ENCODE measurements around the gene HEATR5A.
"Not testable (repeated sequence)": the region's sequence is repeated elsewhere in the genome, so short reads cannot be mapped to it uniquely, and the experiment has no call there.

Gene HEATR5A

GRCh38 chr14:31261523-31261858, 158.9 kb downstream of the HEATR5A start:
- Histone ChIP-seq H3K27me3 (ENCODE audit: insufficient read depth, low read length) (no peaks in the 10 kb centered on the region), H3K9me3 (ENCODE audit: insufficient read depth, low read depth, low read length) (no peaks in the 10 kb centered on the region), H3K9ac (ENCODE audit: low read depth, low read length) (no peak overlapping the region), H3K4me1 (ENCODE audit: insufficient read depth, low read length) (no peaks in the 10 kb centered on the region), H3K27ac (ENCODE audit: low read length) (no peak overlapping the region), H3K36me3 (ENCODE audit: insufficient read depth, low read depth, low read length) (no peaks in the 10 kb centered on the region), H3K4me3 (ENCODE audit: low read length) (no peak overlapping the region)

- not testable (repeated sequence) for H3K9ac ChIP-seq (ENCODE audit: low read depth, low read length); H3K27me3 ChIP-seq (ENCODE audit: insufficient read depth, low read length); H3K36me3 ChIP-seq (ENCODE audit: insufficient read depth, low read depth, low read length); H3K4me3 ChIP-seq (ENCODE audit: low read length); H3K4me1 ChIP-seq (ENCODE audit: insufficient read depth, low read length); H3K27ac ChIP-seq (ENCODE audit: low read length); H3K9me3 ChIP-seq (ENCODE audit: insufficient read depth, low read depth, low read length)
These were observed 161.3 kb downstream of the HEATR5A start for GRCh38 chr14:31259040-31259435.

DNA sequence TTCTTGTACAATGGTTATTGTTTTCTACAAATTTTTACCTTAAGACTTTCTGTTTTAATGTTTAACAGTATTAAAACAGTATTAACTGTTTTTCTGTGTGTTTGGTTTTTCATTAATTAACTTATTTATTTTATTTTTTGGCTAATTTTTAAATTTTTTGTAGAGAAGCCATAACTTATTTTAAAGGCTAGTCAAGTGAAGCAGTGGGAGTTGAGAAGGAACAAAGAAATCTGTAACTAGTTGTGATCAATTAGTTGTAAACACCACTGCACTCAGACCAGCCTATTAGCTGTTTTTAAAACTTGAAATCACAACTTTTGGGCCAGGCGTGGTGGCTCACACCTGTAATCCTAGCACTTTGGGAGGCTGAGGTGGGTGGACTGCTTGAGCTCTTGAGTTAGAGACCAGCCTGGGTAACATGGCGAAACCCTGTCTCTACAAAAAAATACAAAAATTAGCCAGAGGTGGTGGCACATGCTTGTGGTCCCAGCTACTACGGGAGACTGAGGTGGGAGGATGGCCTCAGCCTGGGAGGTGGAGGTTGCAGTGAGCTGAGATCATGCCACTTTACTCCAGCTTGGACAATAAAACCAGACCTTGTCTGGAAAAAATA, 161.8 kb downstream of the HEATR5A start:
- no peaks in the 10 kb centered on the region for H3K4me1 ChIP-seq (ENCODE audit: insufficient read depth, low read length)
- no peaks in the 10 kb centered on the region for H3K27me3 ChIP-seq (ENCODE audit: insufficient read depth, low read length)
- H3K36me3 ChIP-seq (ENCODE audit: insufficient read depth, low read depth, low read length) = no peaks in the 10 kb centered on the region
- H3K4me3 ChIP-seq (ENCODE audit: low read length) = no peak overlapping the region
- no peak overlapping the region for H3K27ac ChIP-seq (ENCODE audit: low read length)
- no peak overlapping the region for H3K9ac ChIP-seq (ENCODE audit: low read depth, low read length)
- no peaks in the 10 kb centered on the region for H3K9me3 ChIP-seq (ENCODE audit: insufficient read depth, low read depth, low read length)

DNA sequence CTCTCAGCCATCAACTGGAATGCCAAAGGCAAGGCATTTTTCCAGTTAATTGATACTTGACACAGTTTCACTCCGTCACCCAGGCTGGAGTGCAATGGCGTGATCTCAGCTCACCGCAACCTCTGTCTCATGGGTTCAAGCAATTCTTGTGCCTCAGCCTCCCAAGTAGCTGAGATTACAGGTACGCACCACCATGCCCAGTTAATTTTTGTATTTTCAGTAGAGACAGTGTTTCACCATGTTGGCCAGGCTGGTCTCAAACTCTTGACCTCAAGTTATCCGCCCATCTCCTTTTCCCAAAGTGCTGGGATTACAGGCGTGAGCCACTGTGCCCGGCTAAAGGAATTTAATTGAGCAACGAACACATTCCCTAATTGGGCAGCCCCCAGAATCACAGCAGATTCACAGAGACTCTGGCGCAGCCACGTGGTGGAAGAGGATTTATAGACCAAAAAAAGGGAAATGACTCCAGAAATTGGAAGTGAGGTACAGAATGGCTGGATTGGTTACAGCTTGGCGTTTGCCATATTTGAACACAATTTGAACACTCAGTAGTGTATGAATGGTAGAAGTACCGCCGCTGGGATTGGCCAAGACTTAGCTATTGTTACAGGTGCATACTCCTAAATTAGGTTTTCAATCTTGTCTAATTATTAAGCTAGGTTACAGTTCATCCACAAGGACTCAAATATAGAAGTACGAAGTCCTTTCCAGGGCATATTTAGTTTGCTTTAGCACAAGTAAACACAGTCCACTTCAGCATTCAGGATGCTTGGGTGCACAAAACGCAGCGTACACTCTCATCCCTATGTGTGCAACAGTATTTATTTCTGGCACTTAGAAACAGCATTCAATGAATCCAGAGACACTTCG, 162.6 kb downstream of the HEATR5A start:
- not testable (repeated sequence) for H3K4me1 ChIP-seq (ENCODE audit: insufficient read depth, low read length); H3K27me3 ChIP-seq (ENCODE audit: insufficient read depth, low read length); H3K9ac ChIP-seq (ENCODE audit: low read depth, low read length); H3K27ac ChIP-seq (ENCODE audit: low read length); H3K36me3 ChIP-seq (ENCODE audit: insufficient read depth, low read depth, low read length); H3K9me3 ChIP-seq (ENCODE audit: insufficient read depth, low read depth, low read length); H3K4me3 ChIP-seq (ENCODE audit: low read length)

DNA sequence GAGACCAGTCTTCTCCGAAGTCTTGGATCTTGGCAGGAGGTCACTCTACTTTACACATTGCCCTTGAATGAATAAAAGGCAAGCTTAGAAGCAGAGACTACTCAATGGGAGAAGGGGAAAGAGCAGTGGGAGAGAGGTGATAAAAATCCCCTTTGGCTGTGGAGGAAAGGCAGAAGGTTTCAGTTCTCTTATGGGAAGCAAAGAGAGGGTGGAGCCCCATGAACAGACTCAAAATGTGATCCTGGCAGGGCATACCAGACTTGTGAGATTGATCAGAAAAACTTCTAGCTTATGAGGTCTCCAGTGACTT, 163.2 kb downstream of the HEATR5A start:
- Histone ChIP-seq H3K9me3 (ENCODE audit: insufficient read depth, low read depth, low read length) (no peaks in the 10 kb centered on the region), H3K4me3 (ENCODE audit: low read length) (no peak overlapping the region), H3K4me1 (ENCODE audit: insufficient read depth, low read length) (no peaks in the 10 kb centered on the region), H3K27me3 (ENCODE audit: insufficient read depth, low read length) (no peaks in the 10 kb centered on the region), H3K27ac (ENCODE audit: low read length) (no peak overlapping the region), H3K9ac (ENCODE audit: low read depth, low read length) (no peak overlapping the region), H3K36me3 (ENCODE audit: insufficient read depth, low read depth, low read length) (no peaks in the 10 kb centered on the region)

- no peaks in the 10 kb centered on the region for H3K27me3 ChIP-seq (ENCODE audit: insufficient read depth, low read length)
- H3K36me3 ChIP-seq (ENCODE audit: insufficient read depth, low read depth, low read length) = no peaks in the 10 kb centered on the region
- no peak overlapping the region for H3K9ac ChIP-seq (ENCODE audit: low read depth, low read length)
- H3K9me3 ChIP-seq (ENCODE audit: insufficient read depth, low read depth, low read length) = no peaks in the 10 kb centered on the region
- H3K4me1 ChIP-seq (ENCODE audit: insufficient read depth, low read length) = no peaks in the 10 kb centered on the region
- H3K4me3 ChIP-seq (ENCODE audit: low read length) = no peak overlapping the region
- no peak overlapping the region for H3K27ac ChIP-seq (ENCODE audit: low read length)
These were observed 163.7 kb downstream of the HEATR5A start for GRCh38 chr14:31256534-31257243.

- H3K36me3 ChIP-seq (ENCODE audit: insufficient read depth, low read depth, low read length); H3K4me1 ChIP-seq (ENCODE audit: insufficient read depth, low read length); H3K9ac ChIP-seq (ENCODE audit: low read depth, low read length); H3K9me3 ChIP-seq (ENCODE audit: insufficient read depth, low read depth, low read length); H3K4me3 ChIP-seq (ENCODE audit: low read length); H3K27me3 ChIP-seq (ENCODE audit: insufficient read depth, low read length); H3K27ac ChIP-seq (ENCODE audit: low read length): not testable (repeated sequence)
These were observed 164.4 kb downstream of the HEATR5A start for GRCh38 chr14:31255918-31256317.

GRCh38 chr14:31255286-31255685, 165.1 kb downstream of the HEATR5A start:
- H3K27ac ChIP-seq (ENCODE audit: low read length) = no peak overlapping the region
- no peak overlapping the region for H3K9ac ChIP-seq (ENCODE audit: low read depth, low read length)
- H3K4me1 ChIP-seq (ENCODE audit: insufficient read depth, low read length) = no peaks in the 10 kb centered on the region
- H3K9me3 ChIP-seq (ENCODE audit: insufficient read depth, low read depth, low read length) = no peaks in the 10 kb centered on the region
- no peaks in the 10 kb centered on the region for H3K36me3 ChIP-seq (ENCODE audit: insufficient read depth, low read depth, low read length)
- H3K27me3 ChIP-seq (ENCODE audit: insufficient read depth, low read length) = no peaks in the 10 kb centered on the region
- H3K4me3 ChIP-seq (ENCODE audit: low read length) = no peak overlapping the region

DNA sequence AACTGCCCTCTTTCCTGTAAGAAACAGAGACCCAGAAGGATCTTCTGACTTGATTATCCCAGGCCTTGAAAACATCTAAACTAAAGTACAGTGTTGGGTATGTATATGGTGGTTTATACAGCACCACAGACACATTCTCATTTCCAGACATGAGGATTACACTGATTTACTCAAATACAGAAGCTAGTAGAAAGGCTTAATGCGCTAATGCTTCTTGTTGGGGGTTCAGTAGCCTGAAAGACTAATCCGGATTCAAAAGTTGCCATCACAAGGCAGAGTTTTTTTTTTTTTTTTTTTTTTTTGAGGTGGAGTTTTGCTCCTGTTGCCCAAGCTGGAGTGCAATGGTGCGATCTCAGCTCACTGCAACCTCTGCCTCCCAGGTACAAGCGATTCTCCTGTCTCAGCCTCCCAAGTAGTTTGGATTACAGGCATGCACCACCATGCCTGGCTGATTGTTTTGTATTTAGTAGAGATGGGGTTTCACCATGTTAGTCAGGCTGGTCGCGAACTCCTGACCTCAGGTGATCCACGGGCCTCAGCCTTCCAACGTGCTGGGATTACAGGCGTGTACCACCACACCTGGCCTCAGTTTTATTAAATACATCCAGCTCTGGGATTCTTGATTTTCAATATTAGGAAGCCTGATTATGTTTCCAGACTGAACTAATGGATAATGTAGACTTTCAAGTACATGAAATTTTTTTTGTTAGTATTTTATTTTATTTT, 166.4 kb downstream of the HEATR5A start:
- H3K27ac ChIP-seq (ENCODE audit: low read length) = no peak overlapping the region
- no peak overlapping the region for H3K9ac ChIP-seq (ENCODE audit: low read depth, low read length)
- H3K9me3 ChIP-seq (ENCODE audit: insufficient read depth, low read depth, low read length) = no peaks in the 10 kb centered on the region
- no peaks in the 10 kb centered on the region for H3K36me3 ChIP-seq (ENCODE audit: insufficient read depth, low read depth, low read length)
- no peaks in the 10 kb centered on the region for H3K4me1 ChIP-seq (ENCODE audit: insufficient read depth, low read length)
- no peak overlapping the region for H3K4me3 ChIP-seq (ENCODE audit: low read length)
- H3K27me3 ChIP-seq (ENCODE audit: insufficient read depth, low read length) = no peaks in the 10 kb centered on the region

DNA sequence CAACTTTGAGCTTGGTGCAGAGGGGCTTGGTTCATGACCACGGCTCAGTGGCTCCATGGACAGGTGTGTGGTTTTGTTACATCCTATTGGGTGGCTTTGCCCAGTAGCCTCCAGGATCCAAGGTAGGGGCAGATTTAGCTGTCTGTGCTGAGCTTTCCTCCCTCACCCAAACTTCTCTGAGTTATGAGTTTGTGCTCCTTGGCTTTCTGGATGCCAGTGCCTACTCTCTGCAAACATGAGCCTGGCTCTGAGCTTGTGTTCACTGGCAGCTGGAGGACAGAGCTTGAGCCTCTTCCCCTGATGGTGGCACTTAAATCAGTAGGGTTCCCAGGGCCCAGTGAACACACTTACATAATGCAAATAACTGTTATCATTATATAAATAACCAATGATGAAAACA, 167.5 kb downstream of the HEATR5A start:
- no peaks in the 10 kb centered on the region for H3K9me3 ChIP-seq (ENCODE audit: insufficient read depth, low read depth, low read length)
- H3K36me3 ChIP-seq (ENCODE audit: insufficient read depth, low read depth, low read length) = no peaks in the 10 kb centered on the region

DNA sequence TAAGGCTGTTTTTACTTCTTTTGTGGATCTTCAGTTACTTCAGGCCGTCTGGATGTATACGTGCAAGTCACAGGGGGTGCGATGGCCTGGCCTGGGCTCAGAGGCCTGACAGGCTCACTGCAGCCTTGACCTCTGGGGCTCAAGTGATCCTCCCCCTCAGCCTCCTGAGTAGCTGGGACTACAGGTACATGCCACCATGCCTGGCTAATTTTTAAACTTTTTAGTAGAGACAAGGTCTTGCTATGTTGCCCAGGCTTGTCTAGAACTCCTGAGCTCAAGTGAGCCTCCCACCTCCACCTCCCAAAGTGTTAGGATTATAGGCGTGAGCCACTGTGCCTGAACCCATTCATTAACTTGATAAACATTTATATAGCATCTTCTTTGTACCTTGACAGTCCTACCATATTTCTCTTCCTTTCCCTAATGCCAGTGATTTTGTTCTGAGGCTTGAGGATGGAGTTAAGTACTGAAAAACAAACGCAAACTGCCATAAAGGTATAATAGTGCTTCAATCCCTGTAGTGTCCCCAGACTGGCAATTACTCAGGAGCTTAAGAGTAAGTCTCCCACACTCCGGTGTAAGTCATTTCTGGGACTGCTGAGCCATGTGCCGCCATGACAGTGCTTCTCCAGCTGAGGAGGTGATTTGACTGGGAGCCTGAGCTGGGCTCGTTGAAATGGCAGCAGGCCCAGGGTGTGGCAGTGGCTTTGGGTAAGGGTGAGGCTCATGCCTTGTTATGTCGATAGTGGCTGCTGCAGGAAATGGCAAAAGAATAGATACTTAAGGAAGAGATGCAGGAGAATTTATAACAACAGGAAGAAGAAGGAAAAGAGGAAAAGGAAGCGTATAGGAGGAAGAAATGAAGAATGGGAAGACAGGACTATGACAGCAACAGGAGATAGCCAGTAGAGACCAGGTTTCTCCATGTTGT, 169.1 kb downstream of the HEATR5A start:
- H3K27ac ChIP-seq (ENCODE audit: low read length) = no peak overlapping the region
- no peaks in the 10 kb centered on the region for H3K27me3 ChIP-seq (ENCODE audit: insufficient read depth, low read length)
- H3K9ac ChIP-seq (ENCODE audit: low read depth, low read length) = no peak overlapping the region
- no peaks in the 10 kb centered on the region for H3K36me3 ChIP-seq (ENCODE audit: insufficient read depth, low read depth, low read length)
- no peak overlapping the region for H3K4me3 ChIP-seq (ENCODE audit: low read length)
- no peaks in the 10 kb centered on the region for H3K4me1 ChIP-seq (ENCODE audit: insufficient read depth, low read length)
- no peaks in the 10 kb centered on the region for H3K9me3 ChIP-seq (ENCODE audit: insufficient read depth, low read depth, low read length)

More for the DNA sequence above, 167.5 kb downstream of the HEATR5A start:
- no peak overlapping the region for H3K27ac ChIP-seq (ENCODE audit: low read length)
- H3K4me1 ChIP-seq (ENCODE audit: insufficient read depth, low read length) = no peaks in the 10 kb centered on the region
- no peak overlapping the region for H3K9ac ChIP-seq (ENCODE audit: low read depth, low read length)
- no peaks in the 10 kb centered on the region for H3K27me3 ChIP-seq (ENCODE audit: insufficient read depth, low read length)
- H3K4me3 ChIP-seq (ENCODE audit: low read length) = no peak overlapping the region
